ENCODE results near the gene LRRC18.

Gene LRRC18

DNA sequence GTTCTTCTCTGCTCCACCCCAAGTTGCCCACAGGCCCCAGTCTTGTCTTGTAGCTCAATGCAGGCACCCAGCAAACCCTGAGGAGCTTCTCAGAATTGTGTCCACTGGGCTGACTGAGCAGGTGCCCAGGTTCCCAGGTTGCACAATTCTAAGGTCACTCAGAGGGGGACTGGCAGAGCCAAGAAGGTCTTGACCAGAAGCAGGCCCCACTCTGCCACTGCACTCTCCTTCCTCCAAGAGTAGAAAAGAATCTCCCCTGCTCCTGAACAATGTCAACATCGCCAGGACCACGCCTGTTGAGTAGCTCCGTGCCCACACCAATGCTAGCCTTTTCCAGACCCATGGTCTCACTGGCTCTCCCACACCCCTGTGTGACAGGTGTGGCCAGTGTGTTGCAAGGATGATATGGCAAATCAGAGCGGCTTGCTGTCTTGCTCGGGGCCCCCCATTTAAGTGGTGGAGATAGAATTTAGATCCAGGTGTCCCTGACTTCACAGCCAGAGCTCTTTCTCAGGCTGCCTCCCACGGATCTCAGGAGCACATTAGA, 577 bp downstream of the LRRC18 start:
- H2AFZ ChIP-seq = no peak overlapping the region
- no peaks in the 10 kb centered on the region for H3K36me3 ChIP-seq (ENCODE audit: control insufficient read depth, insufficient read depth, low read length)
- H3K4me1 ChIP-seq = no peaks in the 10 kb centered on the region
- no peak overlapping the region for H3K4me2 ChIP-seq (ENCODE audit: low read length)
- H3K27me3 ChIP-seq (ENCODE audit: control insufficient read depth, insufficient read depth, low read length) = no peaks in the 10 kb centered on the region
- H3K79me2 ChIP-seq = no peaks in the 10 kb centered on the region
- no peaks in the 10 kb centered on the region for H3K9me3 ChIP-seq (ENCODE audit: control insufficient read depth, low read length)
- no peak overlapping the region for H3K9ac ChIP-seq
- H3K27ac ChIP-seq = no peak overlapping the region
- TF ChIP-seq, protein P1, sequence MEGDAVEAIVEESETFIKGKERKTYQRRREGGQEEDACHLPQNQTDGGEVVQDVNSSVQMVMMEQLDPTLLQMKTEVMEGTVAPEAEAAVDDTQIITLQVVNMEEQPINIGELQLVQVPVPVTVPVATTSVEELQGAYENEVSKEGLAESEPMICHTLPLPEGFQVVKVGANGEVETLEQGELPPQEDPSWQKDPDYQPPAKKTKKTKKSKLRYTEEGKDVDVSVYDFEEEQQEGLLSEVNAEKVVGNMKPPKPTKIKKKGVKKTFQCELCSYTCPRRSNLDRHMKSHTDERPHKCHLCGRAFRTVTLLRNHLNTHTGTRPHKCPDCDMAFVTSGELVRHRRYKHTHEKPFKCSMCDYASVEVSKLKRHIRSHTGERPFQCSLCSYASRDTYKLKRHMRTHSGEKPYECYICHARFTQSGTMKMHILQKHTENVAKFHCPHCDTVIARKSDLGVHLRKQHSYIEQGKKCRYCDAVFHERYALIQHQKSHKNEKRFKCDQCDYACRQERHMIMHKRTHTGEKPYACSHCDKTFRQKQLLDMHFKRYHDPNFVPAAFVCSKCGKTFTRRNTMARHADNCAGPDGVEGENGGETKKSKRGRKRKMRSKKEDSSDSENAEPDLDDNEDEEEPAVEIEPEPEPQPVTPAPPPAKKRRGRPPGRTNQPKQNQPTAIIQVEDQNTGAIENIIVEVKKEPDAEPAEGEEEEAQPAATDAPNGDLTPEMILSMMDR (IDR thresholded peaks at IDR 0.05) = no peak
- no peak overlapping the region for H3K4me3 ChIP-seq (ENCODE audit: low read depth, low read length)

DNA sequence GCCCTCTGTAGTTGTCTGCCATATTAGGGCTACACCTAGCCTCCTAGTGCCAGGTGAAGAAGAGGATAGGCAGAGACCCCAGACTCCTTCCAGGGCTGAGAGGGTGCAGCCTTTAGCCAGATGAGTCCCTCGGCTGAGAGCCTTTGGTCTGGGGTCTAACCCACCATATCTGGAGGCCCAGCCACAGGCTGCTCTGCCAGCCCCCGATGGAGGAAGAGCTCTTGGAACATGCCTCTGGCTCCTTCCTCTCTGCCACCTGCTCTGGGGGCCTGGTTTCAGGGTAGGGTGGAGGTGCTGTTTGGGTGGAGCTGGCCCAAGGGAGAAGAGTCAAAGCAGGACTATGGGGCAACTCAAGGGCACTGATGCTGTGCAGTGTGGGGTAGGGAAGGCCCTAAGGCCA, 1.4 kb downstream of the LRRC18 start:
- Histone ChIP-seq H3K4me2 (ENCODE audit: low read length) (no peak overlapping the region), H3K4me1 (no peaks in the 10 kb centered on the region), H3K79me2 (no peaks in the 10 kb centered on the region), H2AFZ (no peak overlapping the region), H3K4me3 (ENCODE audit: low read depth, low read length) (no peak overlapping the region), H3K36me3 (ENCODE audit: control insufficient read depth, insufficient read depth, low read length) (no peaks in the 10 kb centered on the region), H3K27ac (no peak overlapping the region), H3K9me3 (ENCODE audit: control insufficient read depth, low read length) (no peaks in the 10 kb centered on the region), H3K27me3 (ENCODE audit: control insufficient read depth, insufficient read depth, low read length) (no peaks in the 10 kb centered on the region), H3K9ac (no peak overlapping the region)
- TF ChIP-seq, protein P1 (IDR thresholded peaks at IDR 0.05) = no peak

DNA sequence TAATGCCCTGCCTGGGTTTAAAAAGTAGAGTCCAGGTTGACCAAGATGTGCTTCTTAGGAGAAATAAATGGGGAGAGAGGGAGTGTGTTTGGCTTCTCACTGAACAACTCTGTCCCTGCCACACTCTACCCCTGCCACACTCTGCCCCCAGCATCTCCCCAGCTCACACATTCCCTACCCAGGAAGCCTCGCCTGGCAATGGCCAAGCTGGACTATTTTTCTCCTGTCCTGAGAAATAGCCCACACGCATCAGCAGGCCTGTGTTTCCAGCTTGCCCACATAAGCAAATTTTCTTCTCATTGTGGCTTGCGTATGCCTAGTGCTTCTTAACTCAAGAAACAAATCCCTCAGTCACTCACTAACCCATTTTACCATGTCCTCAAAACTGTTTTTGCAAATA, 1.8 kb downstream of the LRRC18 start:
- Histone ChIP-seq H3K27me3 (ENCODE audit: control insufficient read depth, insufficient read depth, low read length) (no peaks in the 10 kb centered on the region), H3K9ac (no peak overlapping the region), H3K4me3 (ENCODE audit: low read depth, low read length) (no peak overlapping the region), H3K9me3 (ENCODE audit: control insufficient read depth, low read length) (no peaks in the 10 kb centered on the region), H3K36me3 (ENCODE audit: control insufficient read depth, insufficient read depth, low read length) (no peaks in the 10 kb centered on the region), H2AFZ (no peak overlapping the region), H3K79me2 (no peaks in the 10 kb centered on the region), H3K4me1 (no peaks in the 10 kb centered on the region), H3K27ac (no peak overlapping the region), H3K4me2 (ENCODE audit: low read length) (no peak overlapping the region)
- TF ChIP-seq, protein P1 (IDR thresholded peaks at IDR 0.05) = no peak

GRCh38 chr10:48935577-48935976, 4.1 kb downstream of the LRRC18 start:
- H3K4me3 ChIP-seq (ENCODE audit: low read depth, low read length) = no peak overlapping the region
- TF ChIP-seq, protein P1 (IDR thresholded peaks at IDR 0.05) = no peak
- no peak overlapping the region for H3K27ac ChIP-seq

More at GRCh38 chr10:48935577-48935976, 4.1 kb downstream of the LRRC18 start:
- no peaks in the 10 kb centered on the region for H3K36me3 ChIP-seq (ENCODE audit: control insufficient read depth, insufficient read depth, low read length)
- no peaks in the 10 kb centered on the region for H3K4me1 ChIP-seq
- H3K79me2 ChIP-seq = no peaks in the 10 kb centered on the region
- no peaks in the 10 kb centered on the region for H3K9me3 ChIP-seq (ENCODE audit: control insufficient read depth, low read length)
- no peak overlapping the region for H3K4me2 ChIP-seq (ENCODE audit: low read length)
- no peaks in the 10 kb centered on the region for H3K27me3 ChIP-seq (ENCODE audit: control insufficient read depth, insufficient read depth, low read length)
- no peak overlapping the region for H2AFZ ChIP-seq
- H3K9ac ChIP-seq = no peak overlapping the region
